NOMO-1 (cell line): ENCODE measurements around the gene TMEM150A.
"Not testable (repeated sequence)": the region's sequence is repeated elsewhere in the genome, so short reads cannot be mapped to it uniquely, and the experiment has no call there.

Source experiments
- DNase-seq, 2 experiments: peaks; one replicate each; lab custom pipeline; 2025; ENCODE audit not compliant: unreplicated experiment in 2 of 2; lab: John Stamatoyannopoulos, UW

The TMEM150A gene

DNA sequence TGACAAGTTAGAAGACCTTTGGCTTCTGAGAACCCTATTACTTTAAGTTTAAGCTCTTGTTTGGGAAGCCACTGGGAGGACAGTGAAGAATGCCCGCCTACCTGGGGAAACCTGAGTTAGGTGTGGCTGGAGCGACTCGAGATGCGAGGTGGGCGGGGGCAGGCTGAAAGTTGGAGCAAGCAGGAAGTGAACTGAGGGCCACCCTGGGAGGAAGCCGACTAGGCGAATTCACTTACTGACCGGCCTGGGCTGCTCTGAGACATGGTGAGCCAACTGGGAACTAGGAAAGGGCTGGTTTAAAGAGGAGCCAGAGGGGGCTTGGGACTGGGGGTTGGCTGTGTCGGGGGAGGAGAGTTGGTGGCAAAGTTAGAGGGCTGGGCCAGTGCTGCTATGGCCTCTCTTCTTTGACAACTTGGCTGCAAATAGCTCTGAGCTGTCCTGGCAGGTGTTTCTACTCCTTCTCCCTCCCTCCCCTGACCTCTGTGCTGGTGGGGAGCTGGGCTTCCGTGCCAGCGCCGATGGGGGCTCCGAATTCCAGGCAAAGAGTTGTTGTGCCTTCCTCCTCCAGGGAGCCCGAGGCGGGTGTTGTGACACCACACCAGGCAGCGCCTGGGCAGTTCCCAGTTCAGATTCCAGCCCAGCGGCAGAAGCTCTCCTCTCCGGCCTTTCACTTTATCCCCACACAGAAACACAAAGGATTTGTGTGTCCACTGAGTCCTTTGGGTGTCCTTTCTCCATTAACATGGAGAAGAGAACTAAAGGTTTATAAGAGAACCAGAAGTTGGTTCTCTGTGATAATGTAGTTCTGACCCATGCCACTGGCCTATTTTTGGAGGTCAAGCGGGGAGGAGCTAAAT is 24.9 kb downstream of the TMEM150A start, which contains the start of gene VAMP8:
VAMP8 (plus strand) TSS at position 201 of the 857 bp plus-strand sequence; CDS start at position 262, 61 bp downstream.
- DNase-seq, result peak; percentile 52 to 60

DNA sequence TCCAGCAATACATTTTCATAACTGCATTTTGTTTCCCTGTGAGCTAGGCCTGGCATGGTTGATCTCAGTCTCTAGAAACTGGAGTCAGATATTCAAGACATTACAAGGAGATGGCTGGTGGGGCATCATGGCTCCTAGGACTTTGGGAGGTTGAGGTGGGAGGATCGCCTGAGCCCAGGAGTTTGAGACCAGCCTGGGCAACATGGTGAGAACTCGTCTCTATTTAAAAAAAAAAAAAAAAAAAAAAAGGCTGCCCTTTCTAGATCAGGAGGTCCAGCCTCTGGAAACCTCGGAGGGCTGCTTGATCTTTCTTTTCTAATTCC is 25.5 kb downstream of the TMEM150A start:
- DNase-seq, result no peak

DNA sequence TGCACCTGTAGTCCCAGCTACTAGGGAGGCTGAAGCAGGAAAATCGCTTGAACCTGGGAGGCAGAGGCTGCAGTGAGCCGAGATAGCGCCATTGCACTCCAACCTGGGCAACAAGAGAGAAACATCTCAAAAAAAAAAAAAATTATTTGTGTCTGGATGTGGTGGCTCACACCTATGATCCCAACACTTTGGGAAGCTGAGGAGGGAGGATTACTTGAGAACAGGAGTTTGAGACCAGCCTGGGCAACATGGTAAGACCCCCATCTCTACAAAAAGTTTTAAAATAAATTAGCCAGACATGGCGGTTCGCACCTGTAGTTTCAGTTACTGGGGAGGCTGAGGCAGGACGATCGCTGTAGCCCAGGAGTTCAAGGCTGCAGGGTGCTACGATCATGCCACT is 26.8 kb downstream of the TMEM150A start:
- no peak for DNase-seq

DNA sequence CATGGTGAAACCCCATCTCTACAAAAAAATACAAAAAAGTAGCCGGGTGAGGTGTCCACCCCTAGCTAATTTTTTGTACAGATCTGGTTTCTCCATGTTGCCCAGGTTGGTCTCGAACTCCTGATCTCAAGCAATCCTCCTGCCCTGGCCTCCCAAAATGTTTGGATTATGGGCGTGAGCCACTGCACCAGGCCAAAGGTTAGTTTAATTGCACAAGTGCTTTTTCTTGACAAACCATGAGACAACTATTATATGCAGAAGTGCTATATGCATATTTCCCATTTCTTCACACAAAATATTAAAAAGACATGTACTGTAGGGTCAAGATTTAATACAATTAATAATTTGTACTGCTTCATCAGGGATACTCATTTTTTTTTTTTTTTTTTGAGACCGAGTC is 36.2 kb downstream of the TMEM150A start:
- no peak for DNase-seq

DNA sequence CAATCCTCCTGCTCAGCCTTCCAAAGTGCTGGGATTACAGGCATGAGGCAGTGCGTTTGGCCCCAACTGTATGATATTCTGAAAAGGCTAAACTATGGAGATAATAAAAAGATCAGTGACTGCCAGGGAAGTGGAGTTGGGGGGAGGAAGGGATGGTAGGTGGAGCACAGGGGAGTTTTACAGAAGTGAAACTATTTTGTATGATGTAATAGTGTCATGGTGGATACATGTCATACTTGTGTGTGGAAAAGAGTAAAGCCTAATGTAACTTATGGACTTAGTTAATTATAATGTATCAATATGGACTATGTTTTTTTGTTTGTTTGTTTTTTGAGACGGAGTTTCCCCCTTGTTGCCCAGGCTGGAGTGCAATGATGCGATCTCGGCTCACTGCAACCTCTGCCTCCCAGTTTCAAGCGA is 38.3 kb downstream of the TMEM150A start:
- DNase-seq, result peak; percentile 93

DNA sequence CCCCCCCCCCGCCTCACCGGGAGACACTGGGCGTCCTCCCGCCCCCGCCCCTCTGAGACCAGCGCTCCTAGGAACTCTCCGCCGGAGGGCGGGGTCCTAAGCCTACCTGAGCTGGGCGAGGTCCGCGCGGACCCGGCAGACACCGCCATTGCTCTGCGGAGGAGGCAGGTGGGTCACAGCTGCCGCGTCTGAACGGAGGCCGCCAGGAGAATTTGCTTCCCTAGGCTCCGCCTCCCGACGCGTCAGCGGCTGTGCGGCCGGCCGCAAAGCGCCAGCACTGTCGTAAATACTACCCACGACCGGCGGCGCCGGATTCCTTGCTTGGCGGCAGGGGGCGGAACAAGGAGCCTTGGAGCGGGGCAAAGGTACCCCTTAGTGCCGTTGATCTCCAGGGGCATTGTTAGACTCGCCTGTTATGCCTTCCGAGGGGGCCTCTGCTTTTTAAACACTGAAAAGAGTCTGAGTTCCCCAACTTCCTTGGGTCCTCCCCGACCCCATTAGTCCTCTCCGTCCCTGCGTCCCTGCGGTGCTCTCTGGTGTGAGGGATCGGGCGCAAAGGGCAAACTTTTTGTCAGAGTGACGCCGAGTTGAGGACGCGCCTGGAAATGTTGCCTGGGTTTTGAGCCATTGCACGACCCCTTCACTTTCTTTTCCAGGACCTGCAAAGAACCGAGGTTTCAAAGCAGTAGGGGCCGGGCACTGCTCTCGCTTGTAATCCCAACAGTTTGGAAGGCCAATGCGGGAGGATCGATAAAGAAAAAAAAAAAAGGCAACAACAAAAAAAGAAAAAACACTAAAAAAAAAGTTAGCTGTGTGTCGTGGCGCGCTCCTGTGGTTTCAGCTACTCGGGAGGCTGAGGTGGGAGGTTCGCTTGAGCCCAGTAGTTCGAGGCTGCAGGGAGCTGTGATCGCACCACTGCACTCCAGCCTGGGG is 41.0 kb downstream of the TMEM150A start, which contains the start of gene GGCX:
GGCX (minus strand) TSS at position 214 of the 933 bp plus-strand sequence; CDS start at position 149, 65 bp downstream.
- DNase-seq, result peak; percentile 93 to 98

DNA sequence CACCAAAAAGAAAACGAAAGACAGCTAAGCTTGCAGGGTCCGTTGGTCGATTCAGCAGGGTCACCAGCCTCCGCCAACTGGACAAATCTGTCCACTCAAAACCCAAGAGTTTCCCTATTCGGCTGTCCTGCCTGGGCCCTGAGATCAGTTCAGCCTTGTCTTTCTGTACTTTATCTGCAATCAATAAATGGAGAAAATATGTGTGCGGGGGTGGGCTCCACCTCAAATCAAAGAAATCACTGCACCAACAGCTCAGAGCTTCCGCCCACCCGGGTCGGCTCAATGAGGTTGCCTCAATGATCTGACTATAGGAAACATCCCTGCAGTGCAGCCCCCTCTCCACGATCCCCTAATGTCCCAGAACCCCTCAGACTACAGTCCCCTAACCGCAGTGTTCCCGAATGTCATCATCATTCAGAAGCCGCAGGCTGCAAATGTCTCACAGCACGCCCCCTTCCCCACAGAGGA is 41.7 kb downstream of the TMEM150A start:
- no peak for DNase-seq

DNA sequence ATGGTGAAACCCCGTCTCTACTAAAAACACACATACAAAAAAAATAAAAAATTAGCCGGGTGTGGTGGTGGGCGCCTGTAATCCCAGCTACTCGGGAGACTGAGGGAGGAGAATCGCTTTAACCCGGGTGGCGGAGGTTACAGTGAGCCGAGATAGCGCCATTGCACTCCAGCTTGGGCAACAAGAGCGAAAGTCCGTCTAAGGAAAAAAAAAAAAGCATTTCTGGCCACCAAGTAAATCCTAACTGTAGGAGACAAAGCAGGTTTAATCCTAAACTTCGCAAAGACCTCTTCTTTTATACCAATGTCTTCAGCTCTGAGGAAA is 42.1 kb downstream of the TMEM150A start:
- DNase-seq, result not testable (repeated sequence)

DNA sequence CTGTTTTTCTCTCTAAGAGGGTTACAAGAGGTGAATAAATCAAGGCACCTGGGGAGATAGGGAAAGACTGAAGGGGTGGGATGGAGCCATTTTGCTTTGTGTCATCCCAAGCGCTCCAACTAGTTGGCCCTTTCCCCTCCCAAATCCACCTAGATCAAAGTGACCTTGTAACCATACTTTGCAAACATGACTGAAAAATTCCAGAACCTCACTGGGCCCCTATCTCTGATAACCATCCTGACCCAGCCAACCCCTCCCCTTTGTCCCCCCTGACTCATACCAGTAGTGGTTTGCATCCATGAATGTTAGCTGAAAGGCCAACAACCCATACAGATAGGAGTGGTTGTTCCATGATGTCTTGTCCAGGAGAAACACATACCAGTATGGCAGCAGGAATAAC is 44.3 kb downstream of the TMEM150A start:
- no peak for DNase-seq

DNA sequence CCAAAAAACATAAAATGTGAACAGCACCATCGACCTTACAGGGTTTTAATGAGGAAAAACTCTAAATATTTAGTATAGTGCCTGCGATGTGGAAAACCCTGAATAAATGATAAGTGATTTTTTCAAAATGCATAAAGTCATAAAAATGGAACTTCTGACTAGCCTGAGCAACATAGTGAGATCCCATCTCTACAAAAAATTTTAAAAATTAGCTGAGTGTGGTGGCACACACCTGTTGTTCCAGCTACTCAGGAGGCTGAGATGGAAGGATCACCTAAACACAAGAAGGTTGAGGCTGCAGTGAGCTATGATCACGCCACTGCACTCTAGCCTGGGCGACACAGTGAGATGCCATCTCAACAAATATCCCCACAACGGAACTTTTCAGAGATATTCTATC is 45.4 kb downstream of the TMEM150A start:
- DNase-seq, result no peak

DNA sequence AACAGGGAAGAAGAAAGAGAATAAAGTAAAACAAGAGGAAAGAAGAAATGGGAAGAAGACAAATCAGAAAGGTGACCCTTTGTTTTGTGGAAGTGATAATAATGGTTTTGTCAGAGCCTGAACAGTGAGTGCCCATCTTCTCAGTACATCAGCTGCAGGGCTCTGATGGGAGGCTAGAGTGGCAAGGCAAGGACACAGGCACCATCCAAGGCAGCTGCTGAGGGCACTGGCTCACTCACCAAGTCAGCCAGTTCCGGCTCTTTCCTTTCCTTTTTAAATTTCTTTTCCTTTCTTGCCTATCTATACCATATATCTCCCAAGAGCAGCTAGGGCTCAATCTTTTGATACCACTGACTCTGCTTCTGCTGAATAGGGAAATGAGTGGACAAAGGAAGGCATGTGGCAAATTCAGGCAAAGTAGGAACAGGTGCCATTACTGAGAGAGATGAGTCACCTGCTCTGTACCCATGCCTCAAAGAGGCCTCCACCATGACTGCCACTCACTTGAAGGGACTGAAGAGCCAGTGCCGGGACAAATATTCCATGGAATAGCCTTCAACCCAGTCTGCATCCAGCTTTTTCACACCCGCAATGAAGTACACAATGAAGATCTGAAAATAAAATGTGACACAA is 47.4 kb downstream of the TMEM150A start:
- DNase-seq, result no peak

DNA sequence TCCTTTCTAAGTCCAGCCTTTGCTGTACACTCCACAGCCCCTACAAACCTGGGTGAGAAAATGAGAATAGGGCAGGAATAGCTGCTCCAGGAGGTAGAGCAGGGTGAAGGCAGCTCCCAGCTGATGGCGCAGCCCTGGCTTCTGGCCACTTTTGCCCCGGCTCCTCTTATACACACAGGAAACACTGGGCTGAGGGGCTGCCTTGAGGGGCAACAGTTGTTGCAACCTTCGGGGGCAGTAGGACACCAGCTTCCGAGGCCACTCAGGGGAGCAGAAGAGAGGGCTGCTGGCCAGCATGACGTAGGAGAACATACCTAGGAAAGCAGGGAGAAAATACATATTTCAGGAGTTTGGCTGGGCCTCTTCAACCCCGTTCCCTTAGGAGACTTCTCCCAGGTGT is 49.3 kb downstream of the TMEM150A start:
- DNase-seq, result no peak

DNA sequence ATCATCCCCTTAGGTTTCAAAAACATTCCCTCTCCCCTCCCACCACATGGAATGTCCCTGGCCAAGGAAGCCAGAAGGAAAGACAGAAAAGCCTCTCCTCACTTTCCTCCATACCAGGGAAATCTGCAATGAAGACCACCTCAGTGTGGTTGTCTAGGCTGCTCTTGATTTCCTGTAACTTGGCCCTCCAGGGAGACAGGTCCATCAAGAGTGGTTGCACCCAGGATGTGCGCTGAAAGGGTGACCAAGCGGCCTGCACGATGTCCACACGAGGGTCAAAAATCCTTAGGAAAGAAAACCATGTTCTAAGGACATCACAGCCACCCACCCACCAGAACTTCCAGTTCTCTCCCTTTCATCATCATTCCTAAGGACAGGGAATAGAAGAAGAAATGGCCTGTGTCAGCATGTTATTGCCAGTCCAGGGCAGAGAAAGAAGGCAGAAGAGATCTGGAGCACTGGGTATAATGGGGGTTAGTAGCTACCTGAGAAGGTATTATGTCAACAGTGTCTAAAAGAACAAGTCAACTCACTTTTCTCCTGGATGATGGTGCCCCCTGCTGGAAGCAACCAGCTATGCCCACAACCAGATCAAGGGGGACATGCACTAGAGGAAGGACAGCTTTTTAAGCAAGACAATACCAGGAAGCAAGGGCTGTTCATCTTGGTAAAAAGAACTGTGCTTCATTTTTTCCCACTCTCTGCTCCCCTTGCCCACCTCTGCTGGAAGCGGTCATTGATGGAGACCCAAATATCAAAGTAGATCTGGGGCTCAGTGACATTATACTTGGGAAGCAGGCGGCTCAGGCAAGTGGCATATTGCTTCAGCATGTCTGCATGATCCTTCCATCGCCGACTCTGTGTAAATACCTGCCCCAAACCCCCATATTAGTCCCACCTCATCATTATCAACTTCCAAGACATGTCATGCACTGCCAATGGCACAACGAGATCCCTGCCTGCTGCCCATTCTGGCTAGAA is 50.5 kb downstream of the TMEM150A start:
- DNase-seq, result peak; percentile 48 to 72

DNA sequence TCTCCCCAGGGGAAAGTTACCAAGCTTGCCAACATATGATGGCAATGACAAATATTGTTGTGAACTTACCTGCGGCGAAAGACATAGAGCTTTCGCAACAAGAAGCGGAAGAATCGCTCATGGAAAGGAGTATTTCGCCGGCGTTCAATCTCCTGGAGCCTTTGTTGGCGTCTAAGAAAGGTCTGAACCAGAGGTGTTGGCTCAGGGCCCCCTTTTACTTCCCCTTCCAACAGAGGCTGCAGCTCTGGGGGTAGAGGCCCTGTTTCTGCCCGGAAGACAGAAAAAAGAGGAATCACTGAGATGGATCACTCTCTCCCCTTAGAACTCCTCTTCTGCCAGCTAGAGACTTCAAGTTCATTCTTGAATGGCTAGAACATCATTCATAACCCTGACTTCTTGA is 52.0 kb downstream of the TMEM150A start:
- DNase-seq, result peak; percentile 77 to 82

DNA sequence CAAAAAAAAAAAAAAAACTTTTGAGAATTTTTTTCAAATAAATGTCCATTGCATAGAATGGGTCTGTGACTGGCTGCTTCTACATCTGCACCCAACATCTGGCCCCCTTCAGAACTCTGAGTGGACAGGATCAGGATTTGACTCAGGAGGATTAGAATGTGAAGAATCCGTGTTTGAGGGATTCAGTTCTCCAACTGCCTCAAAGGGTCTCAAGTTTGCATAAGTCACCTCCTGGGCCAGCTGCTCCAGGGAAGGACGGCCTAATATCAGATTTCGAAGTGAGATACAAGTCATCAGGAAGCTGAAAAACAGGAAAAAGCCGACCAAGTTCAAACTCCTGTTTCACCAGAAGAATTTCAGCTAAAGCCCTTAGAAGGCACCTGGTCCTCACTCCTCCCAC is 52.7 kb downstream of the TMEM150A start:
- DNase-seq, result no peak

DNA sequence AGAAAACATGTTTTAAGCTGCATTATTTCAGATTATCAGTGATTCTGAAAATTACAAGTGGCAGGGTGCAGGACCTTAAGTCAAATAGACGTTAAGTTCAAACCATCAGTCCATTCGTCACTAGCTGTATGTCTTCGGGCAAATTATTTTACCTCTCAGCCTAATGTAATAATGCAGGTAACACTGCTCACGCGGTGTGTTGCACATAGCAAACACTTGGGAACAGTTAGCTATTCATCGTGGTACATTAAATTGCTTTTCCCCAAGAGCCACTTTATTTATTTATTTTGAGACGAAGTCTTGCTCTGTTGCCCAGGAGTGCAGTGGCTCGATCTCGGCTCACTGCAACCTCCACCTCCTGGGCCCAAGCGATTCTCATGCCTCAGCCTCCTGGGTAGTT is 53.4 kb downstream of the TMEM150A start:
- no peak for DNase-seq

DNA sequence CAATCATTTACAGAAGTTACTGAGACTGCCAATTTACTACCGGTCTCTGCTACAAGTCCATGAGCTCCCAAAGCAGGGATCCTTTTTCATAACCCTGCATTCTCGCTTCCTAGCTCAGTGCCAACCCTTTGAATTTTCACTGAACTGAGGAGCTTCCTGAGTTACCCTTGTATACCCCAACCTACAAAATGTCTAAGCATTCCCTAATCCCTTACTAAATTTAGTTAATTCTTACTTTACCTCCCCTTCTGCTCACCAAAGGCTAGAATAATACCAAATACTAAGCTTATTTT is 53.9 kb downstream of the TMEM150A start:
- DNase-seq, result no peak
